Endothelial cell (in vitro differentiated cells): Measurements from ENCODE around the gene LGALS1. TPM values are rescaled to one million over a fixed set of nuclear protein-coding genes. Genes with fewer than 3 reads are reported as not detected.

Experiments
- DNase-seq: peaks from one replicate; pipeline ENCODE4 v3.0.0; 2021; ENCODE audit warnings: low spot score
- H3K27ac Mint-ChIP-seq: one replicate; pipeline ENCODE4 v1.8.0; 2021; ENCODE audit warnings: mixed read lengths, inconsistent platforms; ENCODE audit not compliant: unreplicated experiment
- H3K27me3 Mint-ChIP-seq: one replicate; pipeline ENCODE4 v1.8.0; 2021; ENCODE audit warnings: mild to moderate bottlenecking, moderate library complexity, mixed read lengths, inconsistent platforms; ENCODE audit not compliant: unreplicated experiment
- H3K36me3 Mint-ChIP-seq: one replicate; pipeline ENCODE4 v1.8.0; 2021; ENCODE audit warnings: mild to moderate bottlenecking, low read depth, mixed read lengths, inconsistent platforms; ENCODE audit not compliant: unreplicated experiment
- H3K4me1 Mint-ChIP-seq: one replicate; pipeline ENCODE4 v1.8.0; 2021; ENCODE audit warnings: mild to moderate bottlenecking, mixed read lengths, inconsistent platforms; ENCODE audit not compliant: unreplicated experiment
- H3K4me3 Mint-ChIP-seq: one replicate; pipeline ENCODE4 v1.8.0; 2021; ENCODE audit warnings: mild to moderate bottlenecking, mixed read lengths, inconsistent platforms; ENCODE audit not compliant: unreplicated experiment
- H3K9me3 Mint-ChIP-seq: one replicate; pipeline ENCODE4 v1.8.0; 2021; ENCODE audit warnings: mixed read lengths, inconsistent platforms; ENCODE audit not compliant: unreplicated experiment
- CTCF ChIP-seq: fragments of 200-600 bp; sonication (generic); IDR thresholded peaks from one replicate; pipeline ENCODE4 v1.5.0; 2021; ENCODE audit warnings: antibody characterized with exemption; ENCODE audit not compliant: unreplicated experiment
- total RNA-seq: library from RNA; stranded (reverse); fragmentation: NEBNext Ultra II Directional; extraction: Animal tissue kit (Norgen Biotek cat#: 25700); gene quantifications from one replicate; pipeline ENCODE4 v1.2.1, GENCODE V29; 2021; ENCODE audit not compliant: unreplicated experiment

LGALS1 gene
- total RNA-seq, 1 donor from 2014 or later: 18.6 TPM

- TF ChIP-seq CTCF: no peak
- Mint-ChIP-seq H3K27me3 (peaks cover 3% of the 10 kb centered on the region), H3K36me3 (peaks cover 20% of the 10 kb centered on the region), H3K4me1 (peaks cover 11% of the 10 kb centered on the region), H3K27ac (no peak overlapping the region), H3K4me3 (no peak overlapping the region), H3K9me3 (no peaks in the 10 kb centered on the region)
- DNase-seq: no peak
Observed at GRCh38 chr22:37705205-37705604, 29.8 kb downstream of the LGALS1 start.

GRCh38 chr22:37708580-37709444, 33.4 kb downstream of the LGALS1 start:
- DNase-seq: peak; percentile 17
- H3K4me1 Mint-ChIP-seq: peaks cover 11% of the 10 kb centered on the region
- H3K27me3 Mint-ChIP-seq: peaks cover 1% of the 10 kb centered on the region
- TF ChIP-seq CTCF: no peak
- H3K9me3 Mint-ChIP-seq: no peaks in the 10 kb centered on the region
- peak overlapping the region; percentile 91 for H3K27ac Mint-ChIP-seq
- no peak overlapping the region for H3K4me3 Mint-ChIP-seq
- peaks cover 18% of the 10 kb centered on the region for H3K36me3 Mint-ChIP-seq

GRCh38 chr22:37709445-37709765, 34.0 kb downstream of the LGALS1 start:
- TF ChIP-seq CTCF: no peak
- Mint-ChIP-seq H3K4me3 (no peak overlapping the region), H3K9me3 (no peaks in the 10 kb centered on the region), H3K27ac (no peak overlapping the region), H3K4me1 (peaks cover 11% of the 10 kb centered on the region), H3K27me3 (peaks cover 1% of the 10 kb centered on the region), H3K36me3 (peaks cover 14% of the 10 kb centered on the region)
- no peak for DNase-seq

- no peaks in the 10 kb centered on the region for H3K27me3 Mint-ChIP-seq
- H3K27ac Mint-ChIP-seq: no peak overlapping the region
- no peak overlapping the region for H3K4me3 Mint-ChIP-seq
- no peak for TF ChIP-seq CTCF
- H3K9me3 Mint-ChIP-seq: no peaks in the 10 kb centered on the region
- H3K4me1 Mint-ChIP-seq: peaks cover 9% of the 10 kb centered on the region
- H3K36me3 Mint-ChIP-seq: peaks cover 10% of the 10 kb centered on the region
- DNase-seq: no peak
Observed at GRCh38 chr22:37710675-37711074, 35.2 kb downstream of the LGALS1 start.

GRCh38 chr22:37711490-37711889, 36.1 kb downstream of the LGALS1 start:
- Mint-ChIP-seq H3K27ac (no peak overlapping the region), H3K27me3 (peaks cover under 1% of the 10 kb centered on the region), H3K4me3 (no peak overlapping the region), H3K4me1 (peaks cover 9% of the 10 kb centered on the region), H3K9me3 (no peaks in the 10 kb centered on the region), H3K36me3 (peaks cover 5% of the 10 kb centered on the region)
- no peak for DNase-seq
- TF ChIP-seq CTCF: no peak
